ENCODE measurements around the gene VTI1A. TPM values are rescaled to one million over a fixed set of nuclear protein-coding genes. Genes with fewer than 3 reads are reported as not detected.

VTI1A gene
- total RNA-seq, 1 donor from 2014 or later = 33.3 TPM

GRCh38 chr10:112475575-112476218, 28.7 kb downstream of the VTI1A start:
- Histone ChIP-seq H3K4me2 (ENCODE audit: low read length) (no peak overlapping the region), H3K27me3 (ENCODE audit: insufficient read depth, low read length) (no peaks in the 10 kb centered on the region), H4K20me1 (ENCODE audit: insufficient read depth, low read length) (peaks cover 37% of the 10 kb centered on the region), H3K4me3 (ENCODE audit: insufficient read depth, low read depth, low read length) (no peak overlapping the region), H3K36me3 (ENCODE audit: insufficient read depth, low read length) (no peaks in the 10 kb centered on the region), H2AFZ (ENCODE audit: low read depth, low read length) (no peak overlapping the region), H3K4me1 (ENCODE audit: insufficient read depth, low read length) (no peaks in the 10 kb centered on the region), H3K9me3 (ENCODE audit: insufficient read depth, low read depth, low read length) (no peaks in the 10 kb centered on the region), H3K27ac (ENCODE audit: low read depth, low read length) (no peak overlapping the region), H3K79me2 (ENCODE audit: insufficient read depth, low read length) (peaks cover 12% of the 10 kb centered on the region), H3K9ac (ENCODE audit: low read length) (no peak overlapping the region)
- H3K9me3 Mint-ChIP-seq (ENCODE audit: unreplicated experiment) = no peaks in the 10 kb centered on the region
- FAIRE-seq = peak; percentile 72
- H3K27ac Mint-ChIP-seq (ENCODE audit: unreplicated experiment) = no peak overlapping the region
- no peak for DNase-seq (ENCODE audit: low read depth)
- peaks cover 10% of the 10 kb centered on the region for H3K4me1 Mint-ChIP-seq (ENCODE audit: low read depth, unreplicated experiment)
- TF ChIP-seq CTCF (IDR thresholded peaks at IDR 0.05; ENCODE audit: insufficient read depth, low read depth, low read length) (peak; percentile 33), EZH2 (IDR thresholded peaks at IDR 0.05; ENCODE audit: insufficient read depth, low read length) (no peak)
- H3K36me3 Mint-ChIP-seq (ENCODE audit: low read depth, unreplicated experiment) = peaks cover 1% of the 10 kb centered on the region
- H3K27me3 Mint-ChIP-seq (ENCODE audit: low read depth, unreplicated experiment) = no peaks in the 10 kb centered on the region
- H3K4me3 Mint-ChIP-seq (ENCODE audit: unreplicated experiment) = no peak overlapping the region

- Histone ChIP-seq H3K9me3 (ENCODE audit: insufficient read depth, low read depth, low read length) (no peaks in the 10 kb centered on the region), H2AFZ (ENCODE audit: low read depth, low read length) (no peak overlapping the region), H3K4me2 (ENCODE audit: low read length) (no peak overlapping the region), H3K4me3 (ENCODE audit: insufficient read depth, low read depth, low read length) (no peak overlapping the region), H4K20me1 (ENCODE audit: insufficient read depth, low read length) (peaks cover 22% of the 10 kb centered on the region), H3K36me3 (ENCODE audit: insufficient read depth, low read length) (no peaks in the 10 kb centered on the region), H3K79me2 (ENCODE audit: insufficient read depth, low read length) (peaks cover 6% of the 10 kb centered on the region), H3K9ac (ENCODE audit: low read length) (no peak overlapping the region), H3K4me1 (ENCODE audit: insufficient read depth, low read length) (no peaks in the 10 kb centered on the region), H3K27ac (ENCODE audit: low read depth, low read length) (no peak overlapping the region), H3K27me3 (ENCODE audit: insufficient read depth, low read length) (no peaks in the 10 kb centered on the region)
- FAIRE-seq (no peak), DNase-seq (ENCODE audit: low read depth) (no peak)
- Mint-ChIP-seq H3K4me1 (ENCODE audit: low read depth, unreplicated experiment) (peaks cover 2% of the 10 kb centered on the region), H3K9me3 (ENCODE audit: unreplicated experiment) (no peaks in the 10 kb centered on the region), H3K27me3 (ENCODE audit: low read depth, unreplicated experiment) (no peaks in the 10 kb centered on the region), H3K4me3 (ENCODE audit: unreplicated experiment) (no peak overlapping the region), H3K27ac (ENCODE audit: unreplicated experiment) (no peak overlapping the region), H3K36me3 (ENCODE audit: low read depth, unreplicated experiment) (peaks cover 1% of the 10 kb centered on the region)
- TF ChIP-seq CTCF (IDR thresholded peaks at IDR 0.05; ENCODE audit: insufficient read depth, low read depth, low read length) (no peak), EZH2 (IDR thresholded peaks at IDR 0.05; ENCODE audit: insufficient read depth, low read length) (no peak)
Observed at GRCh38 chr10:112481602-112482001, 34.6 kb downstream of the VTI1A start.

- Histone ChIP-seq H2AFZ (ENCODE audit: low read depth, low read length) (no peak overlapping the region), H4K20me1 (ENCODE audit: insufficient read depth, low read length) (peaks cover 15% of the 10 kb centered on the region), H3K27me3 (ENCODE audit: insufficient read depth, low read length) (no peaks in the 10 kb centered on the region), H3K79me2 (ENCODE audit: insufficient read depth, low read length) (peaks cover 10% of the 10 kb centered on the region), H3K9me3 (ENCODE audit: insufficient read depth, low read depth, low read length) (no peaks in the 10 kb centered on the region), H3K4me1 (ENCODE audit: insufficient read depth, low read length) (no peaks in the 10 kb centered on the region), H3K4me3 (ENCODE audit: insufficient read depth, low read depth, low read length) (no peak overlapping the region), H3K4me2 (ENCODE audit: low read length) (no peak overlapping the region), H3K36me3 (ENCODE audit: insufficient read depth, low read length) (no peaks in the 10 kb centered on the region), H3K27ac (ENCODE audit: low read depth, low read length) (no peak overlapping the region), H3K9ac (ENCODE audit: low read length) (no peak overlapping the region)
- no peaks in the 10 kb centered on the region for H3K36me3 Mint-ChIP-seq (ENCODE audit: low read depth, unreplicated experiment)
- H3K4me3 Mint-ChIP-seq (ENCODE audit: unreplicated experiment) = no peak overlapping the region
- no peaks in the 10 kb centered on the region for H3K9me3 Mint-ChIP-seq (ENCODE audit: unreplicated experiment)
- TF ChIP-seq EZH2 (IDR thresholded peaks at IDR 0.05; ENCODE audit: insufficient read depth, low read length) = no peak
- no peak for TF ChIP-seq CTCF (IDR thresholded peaks at IDR 0.05; ENCODE audit: insufficient read depth, low read depth, low read length)
- H3K4me1 Mint-ChIP-seq (ENCODE audit: low read depth, unreplicated experiment) = peaks cover 2% of the 10 kb centered on the region
- H3K27ac Mint-ChIP-seq (ENCODE audit: unreplicated experiment) = no peak overlapping the region
- no peak for DNase-seq (ENCODE audit: low read depth)
- H3K27me3 Mint-ChIP-seq (ENCODE audit: low read depth, unreplicated experiment) = no peaks in the 10 kb centered on the region
- FAIRE-seq = no peak
Observed at GRCh38 chr10:112484399-112484798, 37.4 kb downstream of the VTI1A start.

Measured in astrocyte (in vitro differentiated cells and primary cell).